Articular chondrocyte of knee joint (primary cell): Measurements from ENCODE around the gene HBEGF. TPM values are rescaled to one million over a fixed set of nuclear protein-coding genes. Genes with fewer than 3 reads are reported as not detected.

ENCODE experiments used
- total RNA-seq: library from RNA; depleted of rRNA; stranded (reverse); fragments of >200 nt; gene quantifications from 2 replicates; pipeline ENCODE4 v1.2.3, GENCODE V29; 2012

The HBEGF gene
- 1.8 and 5.2 TPM in 2 replicates for total RNA-seq

GRCh38 chr5:140346348-140347221, at the start of gene HBEGF:
HBEGF (minus strand) TSS chr5:140346603; CDS start chr5:140346328, 275 bp downstream.

DNA sequence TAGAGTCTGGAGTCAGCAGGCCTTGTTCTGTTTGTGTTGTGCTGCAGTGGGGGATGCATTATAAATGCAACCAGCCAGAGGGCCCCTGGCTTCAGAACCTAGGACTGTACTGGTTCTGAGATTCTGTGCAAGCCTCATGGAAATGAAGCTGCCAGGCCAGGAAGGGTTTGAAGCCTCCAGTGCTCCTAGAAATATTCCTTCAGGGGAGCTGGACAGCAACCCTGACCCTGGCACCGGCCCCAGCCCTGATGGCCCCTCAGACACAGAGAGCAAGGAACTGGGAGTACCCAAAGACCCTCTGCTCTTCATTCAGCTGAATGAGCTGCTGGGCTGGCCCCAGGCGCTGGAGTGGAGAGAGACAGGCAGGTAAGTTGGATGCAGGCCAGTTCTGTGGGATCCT, 13.7 kb upstream of the HBEGF start, which contains the start of gene SLC4A9:
Gene SLC4A9 (plus strand): TSS at position 94 of the 400 bp plus-strand sequence. CDS start 43 bp downstream, at position 137.

GRCh38 chr5:140302786-140303639, 43.4 kb downstream of the HBEGF start, which contains the start of gene PFDN1:
PFDN1 (minus strand) TSS chr5:140303101; CDS start chr5:140303073, 28 bp downstream.

Other genes with a start within 250 kb of the HBEGF start
- 39.3 and 53.5 TPM in 2 replicates for gene PURA, start 232.5 kb downstream of the HBEGF start, total RNA-seq
- gene IGIP, start 220.7 kb downstream of the HBEGF start, total RNA-seq, result 17.0 and 19.9 TPM in 2 replicates
- 19.3 and 22.6 TPM in 2 replicates for gene CYSTM1, start 171.4 kb downstream of the HBEGF start, total RNA-seq
- gene PFDN1, start 43.5 kb downstream of the HBEGF start, total RNA-seq, result 60.7 and 63.2 TPM in 2 replicates
- gene SLC4A9, start 13.6 kb upstream of the HBEGF start, total RNA-seq, result not detected in 2 replicates
- gene ANKHD1, start 55.2 kb upstream of the HBEGF start, total RNA-seq, result 85.2 and 85.8 TPM in 2 replicates
- 4.2 and 5.0 TPM in 2 replicates for gene EIF4EBP3, start 201.1 kb upstream of the HBEGF start, total RNA-seq
- gene SRA1, start 210.9 kb upstream of the HBEGF start, total RNA-seq, result 29.1 and 36.3 TPM in 2 replicates
- 17.4 and 19.2 TPM in 2 replicates for gene APBB3, start 218.0 kb upstream of the HBEGF start, total RNA-seq
- 20.0 and 20.1 TPM in 2 replicates for gene SLC35A4, start 218.2 kb upstream of the HBEGF start, total RNA-seq